ENCODE measurements around the gene SUPT4H1.
A peak's percentile ranks its signal among the peaks of the same experiment; 100 is the strongest.

SUPT4H1 gene

DNA sequence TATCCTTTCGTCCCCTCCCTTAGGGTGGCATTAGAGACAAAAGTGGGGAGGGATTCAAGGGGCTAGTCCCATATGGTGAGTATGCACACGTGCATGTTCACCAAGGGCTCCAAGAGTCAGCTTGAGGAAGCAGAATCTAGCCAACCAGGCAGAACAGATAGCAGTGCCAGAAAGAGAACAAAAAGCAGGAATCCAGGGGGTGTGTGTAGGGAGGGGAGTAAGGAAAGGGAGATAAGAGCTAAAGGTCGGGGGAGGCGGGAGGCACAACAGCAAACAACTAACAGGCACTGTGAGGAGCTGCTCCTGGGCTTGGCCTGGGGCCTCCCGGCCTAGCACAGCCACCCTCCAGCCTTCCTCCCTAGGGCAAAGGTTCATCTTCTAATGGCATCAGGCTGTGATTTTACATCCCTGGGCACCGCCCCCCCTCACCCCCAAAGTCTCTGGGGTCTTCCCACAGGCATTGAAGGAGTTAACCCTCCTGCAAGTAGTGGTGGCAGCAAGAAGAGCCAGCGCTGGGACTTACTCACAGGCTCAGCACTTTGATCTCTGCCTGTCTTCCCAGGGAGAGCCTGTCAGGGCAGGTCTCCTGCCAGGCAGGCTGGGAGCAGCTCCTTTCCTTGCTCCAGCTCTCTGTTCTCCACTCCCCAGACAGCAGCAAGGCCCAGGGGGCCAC, 12.4 kb upstream of the SUPT4H1 start:
- DNase-seq = no peak

GRCh38 chr17:58363457-58364185, 11.6 kb upstream of the SUPT4H1 start:
- DNase-seq = no peak

DNA sequence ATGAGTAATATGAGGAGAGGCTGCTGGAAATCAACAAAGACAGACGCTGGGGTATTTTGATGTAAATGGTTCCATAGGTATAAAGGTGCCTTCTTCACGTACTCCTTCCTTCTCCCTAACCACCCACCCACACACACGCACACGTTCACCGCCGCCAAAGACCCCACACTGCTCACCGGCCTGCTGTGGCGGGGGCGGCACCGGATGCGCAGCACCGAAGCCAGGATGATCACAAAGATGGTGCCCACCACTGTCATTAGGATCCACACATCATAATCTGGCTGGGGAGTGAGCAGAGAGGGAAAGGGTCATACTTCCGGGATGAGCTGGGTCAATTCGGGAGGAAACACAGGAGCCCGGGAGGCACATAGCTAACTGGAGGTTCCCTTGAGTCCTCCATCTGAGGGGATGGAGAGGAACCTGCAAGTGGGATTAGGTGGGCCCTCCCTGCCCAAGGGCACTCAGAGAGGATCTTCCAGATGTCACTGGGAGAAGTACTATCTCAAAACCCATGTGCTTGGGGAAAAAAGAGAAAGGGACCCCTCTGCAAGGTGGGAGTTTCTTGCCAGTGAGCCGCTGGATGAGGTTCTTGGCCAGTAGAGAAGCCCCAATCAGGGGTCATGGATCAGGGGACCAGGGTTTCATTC, 10.5 kb upstream of the SUPT4H1 start:
- no peak for DNase-seq

GRCh38 chr17:58360296-58361063, 8.5 kb upstream of the SUPT4H1 start:
- peak in 1 of 51 donors; percentile 8 for DNase-seq

DNA sequence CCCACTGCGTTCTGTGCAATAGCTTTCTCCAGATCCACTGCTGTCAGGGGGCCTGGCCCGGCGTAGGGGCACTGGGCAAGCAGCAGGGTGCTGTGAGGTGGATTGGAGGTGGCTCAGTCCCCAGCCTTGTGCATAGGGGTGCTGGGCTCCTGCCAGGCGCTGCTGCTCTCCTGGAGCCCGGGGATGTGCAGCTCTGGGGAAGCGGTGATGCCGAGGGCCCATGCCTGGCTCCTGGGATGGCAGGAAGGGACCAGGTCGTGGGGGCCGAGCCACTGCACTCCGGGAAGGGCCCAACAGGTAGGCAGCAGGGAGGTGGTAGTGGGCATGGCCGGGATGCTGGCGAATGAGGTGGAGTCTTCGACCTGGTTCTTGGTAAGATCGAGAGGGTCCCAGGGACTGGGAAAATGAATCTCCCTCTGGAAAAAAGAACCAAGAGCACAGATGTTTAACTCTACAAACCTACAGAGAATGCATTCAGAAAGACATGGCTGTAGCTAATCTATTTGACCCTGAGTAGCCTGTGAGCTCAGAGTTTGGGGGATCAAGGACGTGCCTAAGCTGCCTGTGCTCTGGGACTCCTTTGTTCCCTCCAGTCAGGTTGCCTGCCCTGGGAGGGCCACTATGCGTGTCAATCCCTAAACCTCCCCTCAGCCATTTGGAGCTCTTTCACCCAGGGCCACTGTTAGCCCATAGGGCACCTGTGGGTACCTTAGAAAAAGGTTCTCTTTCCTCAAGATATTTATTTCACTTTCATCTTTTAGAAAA, 6.6 kb upstream of the SUPT4H1 start:
- DNase-seq = no peak

DNA sequence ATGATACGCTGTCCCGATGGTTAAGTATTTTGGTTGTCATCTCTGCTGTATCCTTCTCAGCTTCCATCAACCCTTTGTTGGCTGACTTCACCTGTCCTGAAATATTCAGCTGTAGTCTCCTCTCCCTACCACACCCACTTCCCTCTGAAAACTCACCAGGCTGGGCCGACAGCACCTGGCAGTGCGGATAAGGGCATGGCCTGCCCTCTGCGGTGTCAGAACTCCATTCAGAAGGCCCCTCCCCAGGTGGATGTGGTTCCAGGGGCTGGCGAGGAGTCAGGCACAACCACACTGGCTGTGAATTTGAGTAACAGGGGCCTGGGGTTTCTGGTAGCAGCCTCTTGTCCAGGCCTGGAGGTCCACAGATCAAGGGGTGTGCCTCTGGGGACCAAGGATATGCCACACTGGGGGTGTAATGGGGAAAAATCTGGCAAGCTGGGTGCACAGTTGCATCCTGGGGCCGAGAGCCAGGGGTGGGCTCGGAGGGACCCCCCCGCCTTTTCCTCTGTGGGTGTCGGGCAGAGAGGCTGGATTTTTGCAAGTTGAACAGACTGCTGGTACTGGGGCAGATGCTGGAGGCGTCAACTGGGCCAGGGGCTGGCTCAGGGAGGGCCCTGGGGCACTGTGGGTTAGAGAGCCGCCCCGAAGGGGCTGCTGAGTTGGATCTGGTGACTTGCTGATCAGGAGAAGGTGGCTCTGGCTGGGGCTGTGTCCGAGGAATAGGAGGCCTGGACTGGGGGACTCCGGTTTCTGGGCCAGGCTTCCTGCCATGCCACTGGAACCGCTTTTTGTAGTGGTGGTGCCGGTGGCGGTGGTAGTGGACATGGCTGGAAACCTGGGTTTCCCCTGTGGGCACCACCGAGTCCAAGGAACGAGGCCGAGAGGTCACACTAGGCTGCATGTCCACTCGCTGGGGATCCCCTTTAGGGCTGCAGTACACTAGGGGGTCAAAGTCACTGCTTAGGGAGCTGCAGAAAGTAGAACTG, 5.6 kb upstream of the SUPT4H1 start:
- no peak for DNase-seq

DNA sequence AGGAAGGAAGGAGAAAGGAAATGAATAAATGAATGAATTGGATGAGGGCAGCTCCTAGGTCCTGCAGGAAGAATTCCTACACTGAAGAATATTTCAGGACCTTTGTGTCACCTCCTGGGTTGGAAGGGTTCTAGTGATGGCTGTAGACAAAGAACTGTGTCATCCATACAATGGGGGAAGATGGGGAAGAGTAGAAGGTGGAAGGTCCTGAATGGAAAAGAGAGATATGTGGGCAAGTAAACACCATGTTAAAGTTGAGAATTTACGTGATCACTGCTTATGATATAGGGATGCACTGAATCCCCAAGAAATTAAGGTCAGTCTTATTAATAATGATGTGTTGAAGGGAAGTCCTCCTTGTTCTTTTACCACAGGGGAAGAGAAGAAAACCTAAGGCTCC, 4.2 kb upstream of the SUPT4H1 start:
- DNase-seq = no peak

GRCh38 chr17:58354541-58355216, 2.7 kb upstream of the SUPT4H1 start:
- DNase-seq = no peak

DNA sequence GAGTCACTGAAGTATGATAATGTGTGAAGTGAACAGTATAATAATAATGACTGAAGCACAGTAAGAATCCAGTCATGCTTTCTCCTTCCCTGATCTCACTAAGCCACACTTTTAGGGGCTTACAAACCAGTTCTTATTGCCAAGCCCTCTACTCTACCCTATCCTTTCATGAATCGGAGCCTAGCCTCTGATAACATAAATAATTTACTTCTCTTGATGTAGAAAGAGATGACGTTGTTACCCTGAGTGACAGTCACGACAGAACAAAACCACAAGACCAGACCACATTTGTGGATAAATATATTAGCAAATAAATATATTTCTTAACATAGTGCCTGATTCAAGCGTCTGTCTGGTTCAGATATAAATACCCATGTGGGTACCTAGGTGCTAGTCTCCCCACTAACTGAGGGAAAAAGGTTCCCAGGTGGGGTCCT, 1.4 kb upstream of the SUPT4H1 start:
- no peak for DNase-seq

GRCh38 chr17:58352596-58353388, 791 bp upstream of the SUPT4H1 start:
- DNase-seq = peak in 3 of 51 donors; percentile 8 to 60 (median 9)

DNA sequence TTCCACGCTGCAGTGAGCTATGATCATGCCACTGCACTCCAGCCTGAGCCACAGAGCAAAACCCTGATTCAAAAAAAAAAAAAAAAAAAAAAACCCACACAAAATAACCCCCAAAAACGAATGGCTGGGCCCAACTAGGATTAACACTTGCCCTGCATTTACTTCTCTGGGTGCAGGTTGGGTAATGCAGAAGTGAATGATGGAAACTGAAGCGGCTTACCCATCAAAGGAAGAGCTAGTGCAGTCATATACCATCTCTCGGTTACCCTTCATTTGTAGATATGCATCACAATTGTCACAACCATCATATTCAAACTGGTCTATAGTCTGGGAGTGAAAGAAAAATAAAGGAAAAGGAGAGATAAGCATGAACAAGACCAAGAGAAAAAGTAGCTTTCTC, 819 bp downstream of the SUPT4H1 start:
- no peak for DNase-seq

GRCh38 chr17:58348038-58348437, 4.0 kb downstream of the SUPT4H1 start:
- no peak for DNase-seq

GRCh38 chr17:58345500-58345899, 6.5 kb downstream of the SUPT4H1 start:
- DNase-seq = no peak

DNA sequence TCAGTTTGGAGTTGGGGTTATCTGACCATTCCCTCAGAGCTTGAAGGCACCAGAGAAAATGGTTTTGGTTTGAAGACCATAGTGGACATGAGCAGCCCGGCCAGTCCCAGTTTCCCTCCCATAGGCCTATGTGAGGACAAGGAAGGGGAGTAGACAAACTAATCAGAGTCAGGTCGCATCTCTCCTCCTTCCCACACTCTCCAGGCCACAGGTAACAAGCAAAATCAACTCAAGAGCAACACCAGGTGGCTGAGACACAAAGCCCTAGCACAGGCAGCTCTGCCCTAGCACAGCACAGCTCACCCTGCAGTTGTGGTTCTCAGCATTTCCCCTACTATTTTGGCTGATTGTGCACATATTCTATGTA, 7.2 kb downstream of the SUPT4H1 start:
- no peak for DNase-seq

DNA sequence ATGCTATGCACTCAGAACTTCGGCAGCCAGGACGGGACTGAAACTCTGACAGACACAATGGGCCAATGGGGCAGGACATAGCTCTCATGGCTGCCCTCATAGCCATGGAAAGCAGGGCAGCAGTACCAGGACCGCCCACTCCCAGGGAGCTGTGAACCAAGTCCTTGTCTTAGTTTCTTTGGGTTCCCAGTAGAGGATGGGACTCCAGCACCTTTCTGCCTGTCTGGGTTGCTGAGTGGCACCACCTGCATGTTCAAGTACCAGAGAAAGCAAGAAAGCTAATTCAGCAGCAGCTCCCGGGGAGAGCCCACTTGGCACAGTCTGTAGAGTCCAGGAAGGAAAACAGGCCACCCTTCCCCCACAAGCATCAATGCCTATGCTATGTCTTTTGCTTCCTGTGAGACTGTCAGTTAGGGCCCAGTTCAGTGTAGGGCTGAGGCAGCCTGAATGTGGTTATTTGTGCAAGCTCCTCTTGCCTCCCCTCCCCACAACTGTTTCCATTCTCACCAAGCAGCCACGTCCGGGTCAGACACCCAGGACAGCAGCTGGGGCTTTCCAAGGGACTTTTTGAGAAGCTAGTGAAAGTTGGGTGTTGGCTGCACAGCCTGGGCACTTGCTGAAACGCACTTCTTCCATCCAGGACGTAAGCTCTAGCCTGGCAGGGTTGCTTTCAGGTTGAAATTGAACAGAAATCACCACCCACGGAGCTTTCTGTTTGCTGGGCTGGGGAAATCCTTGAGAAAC, 7.8 kb downstream of the SUPT4H1 start:
- DNase-seq = peak in 7 of 51 donors; percentile 16 to 45 (median 32)

- DNase-seq = no peak
Observed at GRCh38 chr17:58343131-58343530, 8.9 kb downstream of the SUPT4H1 start.

- DNase-seq = no peak
Observed at GRCh38 chr17:58341861-58342475, 10.0 kb downstream of the SUPT4H1 start.

All from hypothalamus (tissue), 51 donors.